ENCODE data around the gene ANKRD33B. TPM values are rescaled to one million over a fixed set of nuclear protein-coding genes. Genes with fewer than 3 reads are reported as not detected.
A peak's percentile ranks its signal among the peaks of the same experiment; 100 is the strongest.

Gene ANKRD33B
- total and polyA plus RNA-seq, 2 donors from 2014 or later: 4.8 to 20.3 TPM

- Histone ChIP-seq H3K27ac (ENCODE audit: low read depth in 2 of 2, low read length in 2 of 2) (peak overlapping the region; percentile 44 to 74), H3K27me3 (ENCODE audit: control insufficient read depth, insufficient read depth, low read length) (no peaks in the 10 kb centered on the region), H3K4me1 (ENCODE audit: control insufficient read depth in 2 of 3, insufficient read depth in 2 of 3, low read depth in 1 of 3, low read length in 3 of 3) (peaks cover 0 to 8% (median 6%) of the 10 kb centered on the region in 3 donors), H3K36me3 (ENCODE audit: control insufficient read depth in 2 of 3, insufficient read depth in 3 of 3, low read length in 3 of 3) (no peaks in the 10 kb centered on the region), H3K4me3 (ENCODE audit: low read length in 3 of 3) (no peak overlapping the region), H3K9me3 (ENCODE audit: control insufficient read depth in 2 of 3, insufficient read depth in 1 of 3, low read length in 3 of 3) (no peaks in the 10 kb centered on the region), H3K9ac (ENCODE audit: low read length in 3 of 3) (no peak overlapping the region)
- DNase-seq: peak in 3 of 5 donors; percentile 10 to 88 (median 24)
- no peak for FAIRE-seq
- TF ChIP-seq, protein P1, sequence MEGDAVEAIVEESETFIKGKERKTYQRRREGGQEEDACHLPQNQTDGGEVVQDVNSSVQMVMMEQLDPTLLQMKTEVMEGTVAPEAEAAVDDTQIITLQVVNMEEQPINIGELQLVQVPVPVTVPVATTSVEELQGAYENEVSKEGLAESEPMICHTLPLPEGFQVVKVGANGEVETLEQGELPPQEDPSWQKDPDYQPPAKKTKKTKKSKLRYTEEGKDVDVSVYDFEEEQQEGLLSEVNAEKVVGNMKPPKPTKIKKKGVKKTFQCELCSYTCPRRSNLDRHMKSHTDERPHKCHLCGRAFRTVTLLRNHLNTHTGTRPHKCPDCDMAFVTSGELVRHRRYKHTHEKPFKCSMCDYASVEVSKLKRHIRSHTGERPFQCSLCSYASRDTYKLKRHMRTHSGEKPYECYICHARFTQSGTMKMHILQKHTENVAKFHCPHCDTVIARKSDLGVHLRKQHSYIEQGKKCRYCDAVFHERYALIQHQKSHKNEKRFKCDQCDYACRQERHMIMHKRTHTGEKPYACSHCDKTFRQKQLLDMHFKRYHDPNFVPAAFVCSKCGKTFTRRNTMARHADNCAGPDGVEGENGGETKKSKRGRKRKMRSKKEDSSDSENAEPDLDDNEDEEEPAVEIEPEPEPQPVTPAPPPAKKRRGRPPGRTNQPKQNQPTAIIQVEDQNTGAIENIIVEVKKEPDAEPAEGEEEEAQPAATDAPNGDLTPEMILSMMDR (IDR thresholded peaks at IDR 0.05; ENCODE audit: borderline replicate concordance, extremely low read depth, insufficient read depth): no peak
- intact Hi-C loops (cut with DNase I): no loop called here
These were observed 138.3 kb downstream of the ANKRD33B start for GRCh38 chr5:10702040-10702629.

DNA sequence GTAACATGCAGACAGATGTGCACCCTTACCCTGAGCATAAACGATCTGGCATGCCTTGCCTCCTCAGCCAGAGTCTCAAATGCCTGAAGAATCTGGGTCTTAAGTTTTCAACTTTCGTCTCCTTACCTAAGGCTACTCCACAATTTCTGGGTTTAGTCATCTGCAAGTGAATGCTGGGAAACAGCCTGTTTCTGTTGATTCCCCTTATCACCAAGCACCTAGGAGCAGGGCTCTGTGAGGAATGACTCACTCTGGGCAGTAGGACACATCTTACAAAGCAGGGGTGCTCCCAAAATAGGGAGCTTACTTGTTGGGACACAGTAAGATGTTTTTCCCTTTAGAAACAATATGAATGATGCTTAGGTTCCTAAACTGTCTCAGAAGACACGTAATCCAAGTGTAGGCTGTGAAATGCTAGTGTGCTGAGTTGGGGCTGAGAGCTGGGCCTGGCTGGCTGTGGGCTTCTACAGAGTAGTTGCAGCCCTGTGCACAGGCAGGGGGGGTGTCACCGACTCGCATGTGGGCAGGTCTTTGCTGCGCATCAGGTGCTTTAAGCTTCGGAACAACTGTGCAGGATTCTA, 139.1 kb downstream of the ANKRD33B start:
- DNase-seq: no peak
- Histone ChIP-seq H3K27me3 (ENCODE audit: control insufficient read depth, insufficient read depth, low read length) (no peaks in the 10 kb centered on the region), H3K4me1 (ENCODE audit: control insufficient read depth in 2 of 3, insufficient read depth in 2 of 3, low read depth in 1 of 3, low read length in 3 of 3) (peaks cover 0 to 8% (median 6%) of the 10 kb centered on the region in 3 donors), H3K9ac (ENCODE audit: low read length in 3 of 3) (peak overlapping the region in 1 of 3 donors; percentile 27), H3K9me3 (ENCODE audit: control insufficient read depth in 2 of 3, insufficient read depth in 1 of 3, low read length in 3 of 3) (no peaks in the 10 kb centered on the region), H3K27ac (ENCODE audit: low read depth in 2 of 2, low read length in 2 of 2) (peak overlapping the region in 1 of 2 donors; percentile 74), H3K4me3 (ENCODE audit: low read length in 3 of 3) (no peak overlapping the region), H3K36me3 (ENCODE audit: control insufficient read depth in 2 of 3, insufficient read depth in 3 of 3, low read length in 3 of 3) (peaks cover 0 to 4% (median 0%) of the 10 kb centered on the region in 3 donors)
- intact Hi-C loops (cut with DNase I): no loop called here
- TF ChIP-seq, protein P1 (IDR thresholded peaks at IDR 0.05; ENCODE audit: borderline replicate concordance, extremely low read depth, insufficient read depth): no peak
- no peak for FAIRE-seq

- peaks cover 0 to 8% (median 6%) of the 10 kb centered on the region in 3 donors for H3K4me1 ChIP-seq (ENCODE audit: control insufficient read depth in 2 of 3, insufficient read depth in 2 of 3, low read depth in 1 of 3, low read length in 3 of 3)
- DNase-seq (peak in 1 of 5 donors; percentile 73), FAIRE-seq (no peak)
- TF ChIP-seq, protein P1 (IDR thresholded peaks at IDR 0.05; ENCODE audit: borderline replicate concordance, extremely low read depth, insufficient read depth): no peak
- no peak overlapping the region for H3K4me3 ChIP-seq (ENCODE audit: low read length in 3 of 3)
- no peak overlapping the region for H3K27ac ChIP-seq (ENCODE audit: low read depth in 2 of 2, low read length in 2 of 2)
- no peaks in the 10 kb centered on the region for H3K27me3 ChIP-seq (ENCODE audit: control insufficient read depth, insufficient read depth, low read length)
- H3K9ac ChIP-seq (ENCODE audit: low read length in 3 of 3): no peak overlapping the region
- intact Hi-C loops (cut with DNase I): no loop called here
- peaks cover 0 to 4% (median 0%) of the 10 kb centered on the region in 3 donors for H3K36me3 ChIP-seq (ENCODE audit: control insufficient read depth in 2 of 3, insufficient read depth in 3 of 3, low read length in 3 of 3)
- no peaks in the 10 kb centered on the region for H3K9me3 ChIP-seq (ENCODE audit: control insufficient read depth in 2 of 3, insufficient read depth in 1 of 3, low read length in 3 of 3)
These were observed 139.8 kb downstream of the ANKRD33B start for GRCh38 chr5:10703676-10704075.
